Measurements from ENCODE around the gene FBXO21. TPM values are rescaled to one million over a fixed set of nuclear protein-coding genes. Genes with fewer than 3 reads are reported as not detected.

Gene FBXO21
- total and polyA plus RNA-seq, 2 donors (not counting 1 experiment from before 2014, with no cell fraction given), result 28.2 to 55.7 TPM

DNA sequence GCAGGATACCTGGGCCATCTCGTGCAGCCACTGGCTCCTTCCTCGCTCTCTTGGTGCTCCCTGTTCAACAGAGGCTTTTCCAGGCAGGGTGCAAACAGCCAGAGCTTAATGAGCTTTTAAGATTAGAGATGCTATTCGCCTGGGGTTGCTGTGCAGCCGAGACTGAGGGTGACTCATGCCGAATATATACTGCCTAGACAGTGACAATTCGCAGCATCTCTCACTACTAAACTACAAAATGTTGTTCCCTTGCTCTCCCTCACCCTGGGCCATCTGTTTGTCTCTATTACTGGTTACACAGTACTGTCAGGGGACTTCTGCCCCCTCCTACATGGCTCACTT is 65.0 kb downstream of the FBXO21 start:
- DNase-seq (no peak), ATAC-seq (ENCODE audit: low read depth) (no peak)
- Mint-ChIP-seq H3K4me1 (no peaks in the 10 kb centered on the region), H3K9me3 (ENCODE audit: insufficient read depth) (no peaks in the 10 kb centered on the region), H3K27ac (no peak overlapping the region), H3K4me3 (no peak overlapping the region), H3K27me3 (no peaks in the 10 kb centered on the region)
- intact Hi-C loops (cut with micrococcal nuclease), result no loop called here
- POLR2A ChIA-PET, result no interaction called here
- H3K4me3 ChIP-seq (ENCODE audit: control extremely low read depth in 1 of 5, extremely low read depth in 1 of 5, insufficient read depth in 1 of 5, low read depth in 2 of 5, low read length in 4 of 5), result no peak overlapping the region
- WGBS (ENCODE audit: insufficient coverage), result 82% methylated on average over 6 of the region's 6 CpGs
- H3K27me3 ChIP-seq (replicated peaks in 1 of 4; ENCODE audit: control extremely low read depth in 1 of 4, control insufficient read depth in 3 of 4, insufficient read depth in 4 of 4, low read length in 3 of 4), result no peaks in the 10 kb centered on the region
- no peak overlapping the region for H3K4me2 ChIP-seq (replicated peaks; ENCODE audit: low read depth, low read length, poor library complexity, severe bottlenecking)
- no peaks in the 10 kb centered on the region for H3K9me3 ChIP-seq (ENCODE audit: control extremely low read depth in 1 of 3, control insufficient read depth in 2 of 3, insufficient read depth in 1 of 3, low read length in 2 of 3)
- H3K27ac ChIP-seq (ENCODE audit: low read length in 2 of 2), result no peak overlapping the region
- no peak overlapping the region for H3K9ac ChIP-seq (ENCODE audit: low read length)
- CTCF ChIA-PET, result no interaction called here
- H3K36me3 ChIP-seq (replicated peaks in 1 of 2; ENCODE audit: control extremely low read depth in 1 of 2, control insufficient read depth in 1 of 2, extremely low read depth in 1 of 2, insufficient read depth in 2 of 2, low read length in 1 of 2), result no peaks in the 10 kb centered on the region
- no peaks in the 10 kb centered on the region for H3K79me2 ChIP-seq (ENCODE audit: control insufficient read depth, insufficient read depth, low read length)
- no peaks in the 10 kb centered on the region for H3K4me1 ChIP-seq (ENCODE audit: control insufficient read depth in 2 of 2, insufficient read depth in 2 of 2, low read length in 2 of 2)
- no peaks in the 10 kb centered on the region for H4K20me1 ChIP-seq (ENCODE audit: control insufficient read depth, insufficient read depth, low read length, poor library complexity, severe bottlenecking)
- TF ChIP-seq, protein P1, sequence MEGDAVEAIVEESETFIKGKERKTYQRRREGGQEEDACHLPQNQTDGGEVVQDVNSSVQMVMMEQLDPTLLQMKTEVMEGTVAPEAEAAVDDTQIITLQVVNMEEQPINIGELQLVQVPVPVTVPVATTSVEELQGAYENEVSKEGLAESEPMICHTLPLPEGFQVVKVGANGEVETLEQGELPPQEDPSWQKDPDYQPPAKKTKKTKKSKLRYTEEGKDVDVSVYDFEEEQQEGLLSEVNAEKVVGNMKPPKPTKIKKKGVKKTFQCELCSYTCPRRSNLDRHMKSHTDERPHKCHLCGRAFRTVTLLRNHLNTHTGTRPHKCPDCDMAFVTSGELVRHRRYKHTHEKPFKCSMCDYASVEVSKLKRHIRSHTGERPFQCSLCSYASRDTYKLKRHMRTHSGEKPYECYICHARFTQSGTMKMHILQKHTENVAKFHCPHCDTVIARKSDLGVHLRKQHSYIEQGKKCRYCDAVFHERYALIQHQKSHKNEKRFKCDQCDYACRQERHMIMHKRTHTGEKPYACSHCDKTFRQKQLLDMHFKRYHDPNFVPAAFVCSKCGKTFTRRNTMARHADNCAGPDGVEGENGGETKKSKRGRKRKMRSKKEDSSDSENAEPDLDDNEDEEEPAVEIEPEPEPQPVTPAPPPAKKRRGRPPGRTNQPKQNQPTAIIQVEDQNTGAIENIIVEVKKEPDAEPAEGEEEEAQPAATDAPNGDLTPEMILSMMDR (IDR thresholded peaks at IDR 0.05), result no peak
- no peak for TF ChIP-seq EZH2 (IDR thresholded peaks at IDR 0.05; ENCODE audit: borderline replicate concordance, insufficient read depth, low read depth, low read length, poor library complexity, severe bottlenecking)
- H2AFZ ChIP-seq (ENCODE audit: insufficient read depth, low read depth, low read length, poor library complexity, severe bottlenecking), result no peak overlapping the region

DNA sequence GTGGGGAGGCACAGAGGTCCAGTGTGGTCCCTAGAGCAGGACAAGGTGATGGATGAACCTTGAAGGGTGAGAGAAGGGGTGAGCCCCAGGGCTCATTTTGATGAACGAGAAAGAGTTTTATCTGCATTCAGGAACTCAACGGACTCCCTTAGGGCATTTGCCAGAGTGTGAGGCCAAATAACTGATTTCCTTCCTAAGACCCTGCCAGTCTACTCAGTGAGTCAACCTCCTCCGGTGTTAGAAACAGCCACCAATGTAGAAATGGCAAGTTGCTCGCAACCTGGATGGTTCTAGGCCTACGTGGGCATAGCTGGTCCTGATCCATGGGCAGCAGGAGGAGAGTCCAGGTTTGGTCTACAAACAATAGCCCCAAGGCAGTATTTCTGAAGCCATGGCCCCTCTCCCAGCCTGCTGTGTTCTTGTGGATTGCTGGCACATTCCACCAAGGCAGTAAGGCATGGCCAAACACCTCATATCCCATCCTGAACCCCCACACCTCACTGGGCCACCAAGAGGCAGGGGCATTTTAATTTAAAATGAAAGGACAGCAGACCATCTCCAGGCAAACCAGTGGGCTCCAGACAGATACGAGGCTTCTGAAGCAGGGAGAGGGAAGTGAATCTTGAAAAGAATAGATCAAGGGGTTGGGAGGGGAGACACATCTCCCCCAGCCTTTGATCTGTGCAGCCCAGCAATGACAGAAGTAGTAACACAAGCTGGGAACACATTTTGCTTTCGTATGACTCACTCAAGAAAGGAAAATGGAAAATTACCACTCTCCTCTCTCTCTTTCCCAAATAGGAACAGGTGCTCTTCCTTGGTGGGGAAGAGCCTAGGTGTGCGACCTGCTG is 65.6 kb downstream of the FBXO21 start:
- intact Hi-C loops (cut with micrococcal nuclease), result no loop called here
- Histone ChIP-seq H3K27ac (ENCODE audit: low read length in 2 of 2) (no peak overlapping the region), H3K36me3 (replicated peaks in 1 of 2; ENCODE audit: control extremely low read depth in 1 of 2, control insufficient read depth in 1 of 2, extremely low read depth in 1 of 2, insufficient read depth in 2 of 2, low read length in 1 of 2) (no peaks in the 10 kb centered on the region), H3K4me2 (replicated peaks; ENCODE audit: low read depth, low read length, poor library complexity, severe bottlenecking) (no peak overlapping the region), H4K20me1 (ENCODE audit: control insufficient read depth, insufficient read depth, low read length, poor library complexity, severe bottlenecking) (no peaks in the 10 kb centered on the region), H3K4me1 (ENCODE audit: control insufficient read depth in 2 of 2, insufficient read depth in 2 of 2, low read length in 2 of 2) (no peaks in the 10 kb centered on the region), H3K9me3 (ENCODE audit: control extremely low read depth in 1 of 3, control insufficient read depth in 2 of 3, insufficient read depth in 1 of 3, low read length in 2 of 3) (no peaks in the 10 kb centered on the region), H3K79me2 (ENCODE audit: control insufficient read depth, insufficient read depth, low read length) (no peaks in the 10 kb centered on the region), H3K9ac (ENCODE audit: low read length) (no peak overlapping the region), H2AFZ (ENCODE audit: insufficient read depth, low read depth, low read length, poor library complexity, severe bottlenecking) (no peak overlapping the region), H3K4me3 (ENCODE audit: control extremely low read depth in 1 of 5, extremely low read depth in 1 of 5, insufficient read depth in 1 of 5, low read depth in 2 of 5, low read length in 4 of 5) (no peak overlapping the region), H3K27me3 (replicated peaks in 1 of 4; ENCODE audit: control extremely low read depth in 1 of 4, control insufficient read depth in 3 of 4, insufficient read depth in 4 of 4, low read length in 3 of 4) (no peaks in the 10 kb centered on the region)
- no peak for DNase-seq
- Mint-ChIP-seq H3K4me1 (no peaks in the 10 kb centered on the region), H3K9me3 (ENCODE audit: insufficient read depth) (no peaks in the 10 kb centered on the region), H3K27me3 (no peaks in the 10 kb centered on the region), H3K27ac (no peak overlapping the region), H3K4me3 (no peak overlapping the region)
- no peak for ATAC-seq (ENCODE audit: low read depth)
- WGBS (ENCODE audit: insufficient coverage), result 87% methylated on average over 6 of the region's 8 CpGs
- TF ChIP-seq, protein P1 (IDR thresholded peaks at IDR 0.05), result no peak
- no peak for TF ChIP-seq EZH2 (IDR thresholded peaks at IDR 0.05; ENCODE audit: borderline replicate concordance, insufficient read depth, low read depth, low read length, poor library complexity, severe bottlenecking)
- ChIA-PET POLR2A (no interaction called here), CTCF (no interaction called here)
